Fibroblast of skin of left quadriceps (primary cell): Measurements from ENCODE around the gene SLC2A13.
"Not testable (repeated sequence)": the region's sequence is repeated elsewhere in the genome, so short reads cannot be mapped to it uniquely, and the experiment has no call there.

Source experiments
- DNase-seq, 2 experiments: peaks; one replicate each; pipeline ENCODE4 v3.0.0-alpha.2; 2013; ENCODE audit warnings: low read depth in 2 of 2

The SLC2A13 gene

DNA sequence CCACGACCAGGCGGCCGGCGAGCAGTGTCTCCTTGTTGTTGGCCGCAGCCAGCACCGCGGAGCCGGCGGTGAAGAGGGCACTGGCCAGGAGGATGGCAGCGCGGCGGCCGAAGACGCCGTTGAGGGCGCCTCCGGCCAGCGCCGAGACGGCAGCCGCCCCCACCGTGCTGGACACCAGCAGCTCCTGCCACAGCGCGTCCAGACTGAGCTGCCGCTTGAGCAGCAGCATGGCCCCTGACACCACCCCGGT is 691 bp downstream of the SLC2A13 start:
- DNase-seq = no peak

- no peak for DNase-seq
Measured at GRCh38 chr12:40104461-40105264, 1.2 kb downstream of the SLC2A13 start.

DNA sequence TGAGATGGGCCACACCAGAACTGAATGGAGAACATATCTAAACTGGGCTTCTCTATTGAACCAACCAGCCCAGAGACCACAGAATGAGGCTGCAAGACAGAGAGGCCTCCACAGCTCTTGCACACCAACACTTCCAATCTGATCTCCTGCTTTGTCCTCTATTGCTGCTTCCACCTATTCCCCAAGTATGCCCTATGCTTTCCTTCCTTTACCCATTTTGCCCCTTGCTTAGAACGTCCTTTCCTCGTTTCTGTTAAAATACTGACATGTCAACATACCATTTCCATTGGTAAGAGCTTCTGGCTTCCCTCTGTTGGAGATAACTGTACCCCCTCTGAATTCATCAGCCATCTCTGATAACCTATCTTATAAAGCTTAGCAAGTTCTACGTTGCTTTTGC is 2.8 kb downstream of the SLC2A13 start:
- no peak for DNase-seq

DNA sequence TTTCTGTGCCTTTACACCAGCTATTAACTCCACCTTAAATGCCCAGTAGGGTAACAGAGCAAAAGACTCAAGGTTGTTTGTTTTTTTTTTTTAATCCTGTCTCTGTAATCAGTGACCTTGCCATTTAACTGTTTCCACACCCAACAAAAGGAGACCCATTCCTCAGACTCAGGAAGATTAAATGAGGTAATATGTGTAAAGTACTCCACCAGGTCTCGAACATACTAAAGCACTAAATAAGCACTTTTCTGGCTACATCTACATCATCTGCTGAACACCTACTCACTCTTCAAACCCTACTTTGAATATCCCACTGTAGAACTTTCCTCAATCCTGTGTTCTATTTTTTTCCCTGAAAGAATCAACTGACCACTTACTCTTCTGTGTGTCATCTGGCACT is 4.1 kb downstream of the SLC2A13 start:
- DNase-seq = no peak

DNA sequence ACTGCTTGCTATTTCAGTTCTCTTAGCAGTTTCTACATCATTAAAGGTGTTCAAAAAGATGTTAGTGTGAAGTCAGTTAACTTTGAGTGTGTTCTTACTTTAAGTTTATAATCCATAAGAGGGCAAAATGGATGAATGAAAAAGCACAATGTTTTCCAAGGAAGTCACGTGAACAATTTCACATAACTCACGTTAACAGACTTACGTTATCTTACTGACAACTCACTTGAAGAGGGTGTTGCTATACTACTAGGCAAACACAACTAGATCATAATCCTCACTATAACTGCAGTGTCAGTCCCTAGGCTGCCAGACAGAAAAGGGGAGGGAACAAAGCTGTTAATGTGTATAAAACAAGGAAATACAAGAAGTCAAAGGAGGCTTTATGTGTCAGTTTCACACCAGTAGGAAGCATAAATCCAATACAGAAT is 6.4 kb downstream of the SLC2A13 start:
- DNase-seq = no peak

GRCh38 chr12:40098406-40099145 is 7.3 kb downstream of the SLC2A13 start:
- no peak for DNase-seq

GRCh38 chr12:40093512-40093911 is 12.4 kb downstream of the SLC2A13 start:
- DNase-seq = no peak

GRCh38 chr12:40086471-40086870 is 19.4 kb downstream of the SLC2A13 start:
- no peak for DNase-seq

- DNase-seq = peak; percentile 29 to 30
Measured at GRCh38 chr12:40078266-40078665, 27.6 kb downstream of the SLC2A13 start.

GRCh38 chr12:40075458-40075857 is 30.4 kb downstream of the SLC2A13 start:
- no peak for DNase-seq

DNA sequence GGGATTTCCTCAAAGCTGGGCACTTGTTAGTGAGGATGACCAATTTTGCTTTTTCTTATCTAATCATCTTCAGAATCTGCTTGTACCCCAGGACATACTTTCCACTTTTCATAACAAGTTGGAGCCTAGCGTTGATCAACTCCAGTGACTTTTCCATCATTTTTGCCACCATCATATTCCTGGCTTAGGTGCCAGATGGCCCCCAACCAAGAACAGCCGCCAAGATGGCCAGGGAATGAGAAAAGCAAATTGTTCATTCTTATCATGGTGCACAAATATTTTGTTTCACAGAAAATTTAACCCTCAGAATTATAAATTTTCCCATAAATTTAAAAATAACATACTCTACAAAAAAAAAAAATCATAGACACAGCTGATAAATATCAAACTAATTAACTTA is 37.5 kb downstream of the SLC2A13 start:
- DNase-seq = no peak

DNA sequence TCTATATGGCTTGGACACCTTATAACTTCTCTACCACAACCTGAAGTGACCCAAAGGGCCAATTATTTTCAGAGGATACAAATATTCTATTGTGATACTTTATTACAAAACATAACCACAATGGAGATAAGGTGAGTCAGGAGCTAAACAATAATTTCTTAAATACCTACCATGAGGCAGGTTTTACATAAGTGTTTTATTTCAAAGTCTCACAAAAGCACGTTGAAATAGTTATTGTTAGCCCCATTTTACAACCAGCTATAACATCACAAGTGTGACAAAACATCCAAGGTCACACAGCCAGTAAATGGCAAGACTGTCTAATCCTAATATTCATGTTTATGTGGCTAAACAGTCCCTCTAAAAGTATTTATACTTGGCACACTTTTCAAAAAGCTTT is 40.2 kb downstream of the SLC2A13 start:
- DNase-seq = no peak

DNA sequence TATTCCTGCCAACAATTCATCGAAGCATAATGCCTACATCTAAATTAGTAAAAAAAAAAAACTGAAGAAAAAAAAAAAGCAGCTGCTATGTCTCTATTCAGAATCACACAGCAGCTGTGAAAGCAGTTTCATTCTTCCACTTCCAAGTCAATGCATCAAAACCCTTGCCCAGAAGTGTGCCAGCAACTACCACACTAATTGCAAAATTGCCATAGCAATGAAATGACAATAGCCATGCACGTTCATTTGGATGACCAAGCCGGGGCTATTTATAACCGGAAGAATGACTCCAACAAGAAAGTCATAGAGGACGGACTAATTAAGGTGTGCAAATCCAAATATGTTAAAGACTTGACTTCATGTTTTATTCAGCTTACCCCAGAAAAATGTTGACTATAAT is 42.5 kb downstream of the SLC2A13 start:
- DNase-seq = no peak

- no peak for DNase-seq
Measured at GRCh38 chr12:40058721-40059190, 47.1 kb downstream of the SLC2A13 start.

GRCh38 chr12:40056373-40056772 is 49.5 kb downstream of the SLC2A13 start:
- DNase-seq = no peak

DNA sequence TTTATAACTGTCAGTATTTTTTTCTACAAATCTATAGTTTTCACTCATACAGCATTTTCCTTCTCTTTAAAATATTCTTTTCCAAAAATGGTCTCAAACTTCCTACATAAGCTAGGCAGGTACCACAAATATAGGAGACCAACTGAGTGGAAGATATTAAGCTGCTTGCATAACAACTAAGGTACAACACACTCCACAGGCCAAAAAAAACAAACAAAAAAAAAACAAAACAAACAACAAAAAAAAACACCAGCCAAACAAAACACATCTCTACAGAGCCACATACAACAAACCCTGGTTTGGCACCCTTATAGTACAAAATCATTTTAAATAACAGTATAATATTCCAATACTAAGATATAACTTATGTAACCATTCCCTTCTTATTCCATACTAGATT is 50.1 kb downstream of the SLC2A13 start:
- DNase-seq = no peak

GRCh38 chr12:40055228-40055579 is 50.7 kb downstream of the SLC2A13 start:
- DNase-seq = no peak

DNA sequence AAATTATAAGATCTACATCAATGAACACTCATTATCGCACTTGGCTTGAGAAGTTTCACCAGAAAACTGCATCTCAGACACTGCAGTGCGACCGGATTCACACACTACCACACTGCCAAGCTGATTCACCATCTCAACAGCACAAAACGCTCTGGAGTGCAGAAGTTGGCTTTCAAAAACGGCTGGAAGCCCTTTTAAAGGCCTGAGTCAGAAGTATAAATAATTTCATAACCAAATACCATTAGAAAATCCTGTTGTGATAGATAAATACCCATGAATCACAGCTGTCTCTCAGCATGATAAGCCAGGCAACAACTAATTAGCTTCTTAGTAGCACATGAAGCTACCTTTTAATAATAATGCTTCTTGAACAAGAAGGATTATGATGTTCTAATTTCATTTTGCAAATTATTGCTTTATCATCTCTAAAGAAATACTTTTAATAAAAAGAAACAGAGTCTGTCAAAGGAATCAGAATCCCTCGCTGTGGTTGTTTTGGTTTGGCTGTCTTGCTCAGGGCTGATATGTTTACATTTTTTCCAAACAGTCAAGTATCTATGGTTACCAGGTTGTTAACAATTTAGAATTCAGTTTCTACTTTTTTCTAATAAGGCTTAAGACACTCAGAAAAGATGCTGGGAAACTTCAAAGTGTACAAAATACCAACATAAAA is 51.2 kb downstream of the SLC2A13 start:
- DNase-seq = peak; percentile 2 to 3

DNA sequence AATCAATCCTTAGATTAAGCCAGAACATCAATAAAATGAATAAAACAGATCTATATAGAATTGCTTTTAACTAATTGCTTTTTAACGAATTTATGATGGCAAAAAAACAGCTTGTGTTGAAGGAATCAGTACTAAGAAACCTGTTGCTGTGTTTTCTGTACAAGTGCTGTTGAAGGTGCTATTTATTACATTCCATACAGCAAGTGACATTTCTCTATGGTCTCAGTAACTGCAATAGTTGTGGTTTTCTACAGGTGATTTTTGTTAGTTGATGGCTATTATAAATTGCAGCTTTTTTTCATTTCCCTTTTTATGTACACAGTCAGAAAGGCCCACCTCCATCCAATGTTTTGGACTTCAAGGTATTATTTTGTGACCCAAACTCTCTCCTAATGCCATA is 56.6 kb downstream of the SLC2A13 start:
- no peak for DNase-seq

GRCh38 chr12:40047002-40047401 is 58.9 kb downstream of the SLC2A13 start:
- DNase-seq = not testable (repeated sequence)

DNA sequence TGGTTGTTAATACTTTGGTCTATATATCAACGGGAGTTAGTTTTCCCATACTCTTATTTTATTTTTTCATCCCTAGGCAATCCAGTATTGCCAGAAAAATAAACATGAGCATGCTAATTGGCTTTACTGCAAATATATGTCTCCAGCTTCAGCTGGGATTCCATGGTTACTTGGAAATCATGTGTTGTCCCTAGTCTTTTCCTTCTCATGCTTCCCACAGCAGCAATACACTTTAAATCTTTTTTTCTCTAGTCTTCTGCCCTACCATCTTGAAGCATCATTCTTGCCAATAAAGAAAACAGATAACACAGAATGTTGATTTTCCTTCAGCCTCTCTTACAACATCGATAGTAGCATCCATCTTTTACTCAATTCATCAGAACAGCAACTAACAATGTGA is 60.2 kb downstream of the SLC2A13 start:
- DNase-seq = no peak

DNA sequence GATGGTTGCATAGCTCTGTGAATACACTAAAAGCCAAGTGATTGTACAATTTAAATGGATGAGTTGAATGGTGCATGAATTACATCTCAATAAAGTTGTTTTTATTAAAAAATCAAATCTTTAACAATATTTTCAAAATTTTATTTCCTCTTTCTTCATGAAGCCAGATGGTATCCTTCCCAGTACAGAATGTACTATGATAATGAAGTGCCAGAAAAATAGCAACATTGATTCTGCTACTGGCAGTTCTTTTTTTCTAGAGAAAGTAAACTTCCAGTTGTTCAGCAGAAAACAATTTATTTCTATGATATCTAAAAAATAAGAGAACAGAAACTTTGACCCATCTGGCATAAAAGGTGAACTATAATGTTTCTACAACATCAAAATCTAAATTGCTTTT is 61.5 kb downstream of the SLC2A13 start:
- no peak for DNase-seq

DNA sequence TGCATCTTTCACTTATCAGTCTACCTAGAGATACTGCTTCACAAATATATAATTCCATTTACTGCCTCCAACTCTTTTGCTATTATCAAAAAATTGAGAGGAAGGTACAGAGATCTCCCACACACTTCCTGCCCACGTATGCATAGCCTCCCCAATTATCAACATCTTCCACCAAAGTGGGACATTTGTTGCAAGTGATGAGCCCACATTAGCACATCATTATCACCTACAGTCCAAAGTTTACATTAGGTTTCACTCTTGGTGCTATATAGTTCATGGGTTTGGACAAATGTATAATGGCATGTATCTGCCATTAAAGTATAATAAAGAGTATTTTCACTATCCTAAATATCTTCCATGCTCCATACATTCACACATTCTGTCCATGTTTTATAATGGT is 66.3 kb downstream of the SLC2A13 start:
- no peak for DNase-seq
